Keratinocyte (primary cell): ENCODE results near the gene TCF7L2. TPM values are rescaled to one million over a fixed set of nuclear protein-coding genes. Genes with fewer than 3 reads are reported as not detected.

ENCODE experiments used
- DNase-seq: peaks from one replicate; pipeline ENCODE4 v3.0.0-alpha.2; 2011; ENCODE audit warnings: low read depth, missing footprints, low spot score
- FAIRE-seq: peaks from 2 replicates; lab custom pipeline; 2011; peaks lifted over from hg19 to GRCh38; lab: Jason Lieb, UNC
- H2AFZ ChIP-seq: 2 replicates; pipeline ENCODE4 v1.6.0; 2012; ENCODE audit warnings: low read length, control low read depth, inconsistent platforms; ENCODE audit not compliant: control insufficient read depth
- H3K27ac ChIP-seq: 2 replicates; pipeline ENCODE4 v1.5.1; 2011; ENCODE audit warnings: low read length; ENCODE audit not compliant: control insufficient read depth, insufficient read depth
- H3K27me3 ChIP-seq: 3 replicates; pipeline ENCODE4 v1.6.0; 2011; ENCODE audit warnings: low read length; ENCODE audit not compliant: control insufficient read depth, insufficient read depth; ENCODE audit errors: extremely low read depth
- H3K36me3 ChIP-seq, 2 experiments: 2 replicates in 1 of 2; 3 replicates in 1 of 2; pipeline ENCODE4 v1.5.1; 2011; ENCODE audit warnings: low read length in 2 of 2, mild to moderate bottlenecking in 1 of 2; ENCODE audit not compliant: control insufficient read depth in 2 of 2, insufficient read depth in 2 of 2; ENCODE audit errors: extremely low read depth in 1 of 2
- H3K4me1 ChIP-seq: 3 replicates; pipeline ENCODE4 v1.5.1; 2011; ENCODE audit warnings: low read length; ENCODE audit not compliant: control insufficient read depth, insufficient read depth; ENCODE audit errors: extremely low read depth
- H3K4me2 ChIP-seq: 3 replicates; pipeline ENCODE4 v1.6.0; 2011; ENCODE audit warnings: low read depth, low read length; ENCODE audit not compliant: control insufficient read depth, insufficient read depth; ENCODE audit errors: extremely low read depth
- H3K4me3 ChIP-seq, 3 experiments: fragments of 200-600 bp in 1 of 3; sonication (generic) in 1 of 3; 2 replicates in 2 of 3; 3 replicates in 1 of 3; pipeline ENCODE4 v1.5.1; 2011 to 2016; ENCODE audit warnings: low read length in 3 of 3, mild to moderate bottlenecking in 3 of 3, control low read depth in 2 of 3, inconsistent platforms in 1 of 3, low read depth in 1 of 3, mixed read lengths in 1 of 3, mixed run types in 1 of 3, moderate library complexity in 1 of 3; ENCODE audit not compliant: control insufficient read depth in 2 of 3, insufficient read depth in 2 of 3; ENCODE audit errors: extremely low read depth in 1 of 3
- H3K79me2 ChIP-seq: 2 replicates; pipeline ENCODE4 v1.6.0; 2012; ENCODE audit warnings: low read length; ENCODE audit not compliant: control insufficient read depth, insufficient read depth
- H3K9ac ChIP-seq: 3 replicates; pipeline ENCODE4 v1.6.0; 2011; ENCODE audit warnings: low read length; ENCODE audit not compliant: control insufficient read depth, insufficient read depth; ENCODE audit errors: extremely low read depth
- H3K9me1 ChIP-seq: 3 replicates; pipeline ENCODE4 v1.6.0; 2011; ENCODE audit warnings: low read length; ENCODE audit not compliant: control insufficient read depth, insufficient read depth; ENCODE audit errors: extremely low read depth
- H3K9me3 ChIP-seq: 2 replicates; pipeline ENCODE4 v1.5.1; 2012; ENCODE audit warnings: low read depth, low read length; ENCODE audit not compliant: control insufficient read depth
- H4K20me1 ChIP-seq: 3 replicates; pipeline ENCODE4 v1.6.0; 2011; ENCODE audit warnings: low read length; ENCODE audit not compliant: control insufficient read depth, insufficient read depth; ENCODE audit errors: extremely low read depth
- CTCF ChIP-seq, 3 experiments: IDR thresholded peaks in 1 of 3; conservative IDR thresholded peaks in 1 of 3; optimal IDR thresholded peaks in 1 of 3; 2 replicates in 2 of 3; 3 replicates in 1 of 3; pipeline versions ENCODE3 to v1.5.1; 2011; ENCODE audit warnings: low read length in 3 of 3, mild to moderate bottlenecking in 3 of 3, moderate library complexity in 2 of 3, control low read depth in 1 of 3, inconsistent platforms in 1 of 3; ENCODE audit not compliant: insufficient read depth in 2 of 3; ENCODE audit errors: extremely low read depth in 1 of 3
- EZH2 ChIP-seq: IDR thresholded peaks from one replicate; pipeline ENCODE4 v1.6.1; 2012; ENCODE audit warnings: inconsistent platforms, mild to moderate bottlenecking, low read length, moderate library complexity
- dilution Hi-C: fragments of 300-500 bp; cut with MboI; formaldehyde crosslinking; loops from one replicate; pipeline ENCODE4 v1.7.0; 2020; ENCODE audit warnings: low sequenced_read_pairs; ENCODE audit not compliant: extremely low pct_ligation_motif_present
- polyA plus RNA-seq, 5 experiments: library from polyadenylated mRNA; depleted of rRNA in 3 of 5; stranded (reverse) in 3 of 5; stranded (forward) in 1 of 5; unstranded in 1 of 5; fragments of >200 nt; gene quantifications; 1 replicate in 1 of 5; 2 replicates in 3 of 5; 3 replicates in 1 of 5; pipeline versions ENCODE4 v1.2.1 to v1.2.3, GENCODE V29; 2011 to 2012; ENCODE audit warnings: missing spikeins in 2 of 5, low read depth in 1 of 5, low replicate concordance in 1 of 5

The TCF7L2 gene
- polyA plus RNA-seq, 1 donor (not counting 4 experiments of a cell fraction or from before 2014, with no cell fraction given), result 2.5 TPM

- Histone ChIP-seq H3K79me2 (no peaks in the 10 kb centered on the region), H3K36me3 (no peaks in the 10 kb centered on the region), H3K4me2 (no peak overlapping the region), H3K9me1 (no peaks in the 10 kb centered on the region), H3K4me1 (no peaks in the 10 kb centered on the region), H4K20me1 (no peaks in the 10 kb centered on the region), H3K27ac (no peak overlapping the region), H3K9me3 (no peaks in the 10 kb centered on the region), H3K9ac (no peak overlapping the region), H3K4me3 (no peak overlapping the region), H2AFZ (no peak overlapping the region), H3K27me3 (no peaks in the 10 kb centered on the region)
- TF ChIP-seq EZH2, result no peak
- TF ChIP-seq CTCF (optimal IDR thresholded peaks at IDR 0.05 in 1 of 3, IDR thresholded peaks at IDR 0.05 in 1 of 3, conservative IDR thresholded peaks at IDR 0.05 in 1 of 3; ENCODE audit: extremely low read depth in 1 of 3, insufficient read depth in 2 of 3, low read length in 3 of 3), result no peak
- DNase-seq, result no peak
- FAIRE-seq, result no peak
- dilution Hi-C loops, result no loop called here
These were observed 178.5 kb downstream of the TCF7L2 start for GRCh38 chr10:113128450-113129070.

- Histone ChIP-seq H3K79me2 (no peaks in the 10 kb centered on the region), H3K9me1 (no peaks in the 10 kb centered on the region), H3K27me3 (no peaks in the 10 kb centered on the region), H4K20me1 (no peaks in the 10 kb centered on the region), H3K27ac (no peak overlapping the region), H3K36me3 (no peaks in the 10 kb centered on the region), H3K9me3 (no peaks in the 10 kb centered on the region), H3K4me2 (no peak overlapping the region), H3K9ac (no peak overlapping the region), H2AFZ (no peak overlapping the region), H3K4me3 (no peak overlapping the region), H3K4me1 (no peaks in the 10 kb centered on the region)
- dilution Hi-C loops, result no loop called here
- FAIRE-seq (no peak), DNase-seq (no peak)
- TF ChIP-seq CTCF (optimal IDR thresholded peaks at IDR 0.05 in 1 of 3, IDR thresholded peaks at IDR 0.05 in 1 of 3, conservative IDR thresholded peaks at IDR 0.05 in 1 of 3; ENCODE audit: extremely low read depth in 1 of 3, insufficient read depth in 2 of 3, low read length in 3 of 3), result no peak
- TF ChIP-seq EZH2, result no peak
These were observed 179.1 kb downstream of the TCF7L2 start for GRCh38 chr10:113129117-113129516.
